HG02759 (cell line): Measurements from ENCODE around the gene SLC9B1.

Experiments used
- ATAC-seq: cut with Tn5 transposase; IDR thresholded peaks from one replicate; pipeline ENCODE4 v1.9.1; 2021; ENCODE audit warnings: mild to moderate bottlenecking, moderate library complexity; ENCODE audit not compliant: unreplicated experiment

Gene SLC9B1

GRCh38 chr4:103019308-103020124, at the start of gene SLC9B1:
Gene SLC9B1, minus strand, starts transcription at chr4:103019705. Its CDS starts 27,994 bp downstream, at chr4:102991711.
- peak; percentile 99 for ATAC-seq

- ATAC-seq = no peak
Observed at GRCh38 chr4:103067841-103068547, 48.5 kb upstream of the SLC9B1 start.

- no peak for ATAC-seq
Observed at GRCh38 chr4:103060453-103061148, 41.1 kb upstream of the SLC9B1 start.

GRCh38 chr4:103054030-103054429, 34.5 kb upstream of the SLC9B1 start:
- no peak for ATAC-seq

- no peak for ATAC-seq
Observed at GRCh38 chr4:103052779-103053178, 33.3 kb upstream of the SLC9B1 start.

- no peak for ATAC-seq
Observed at GRCh38 chr4:103052145-103052544, 32.6 kb upstream of the SLC9B1 start.

GRCh38 chr4:103050736-103051436, 31.4 kb upstream of the SLC9B1 start:
- peak; percentile 50 for ATAC-seq

- peak; percentile 93 for ATAC-seq
Observed at GRCh38 chr4:103046416-103047290, 27.1 kb upstream of the SLC9B1 start.

- no peak for ATAC-seq
Observed at GRCh38 chr4:103044183-103044582, 24.7 kb upstream of the SLC9B1 start.

- no peak for ATAC-seq
Observed at GRCh38 chr4:103036169-103036568, 16.7 kb upstream of the SLC9B1 start.

GRCh38 chr4:103032574-103032973, 13.1 kb upstream of the SLC9B1 start:
- peak; percentile 77 for ATAC-seq

- ATAC-seq = no peak
Observed at GRCh38 chr4:103030791-103031190, 11.3 kb upstream of the SLC9B1 start.

- ATAC-seq = no peak
Observed at GRCh38 chr4:103029300-103029699, 9.8 kb upstream of the SLC9B1 start.

GRCh38 chr4:103026868-103027267, 7.4 kb upstream of the SLC9B1 start:
- no peak for ATAC-seq

- no peak for ATAC-seq
Observed at GRCh38 chr4:103024996-103025395, 5.5 kb upstream of the SLC9B1 start.

GRCh38 chr4:103021120-103021519, 1.6 kb upstream of the SLC9B1 start:
- ATAC-seq = no peak

- no peak for ATAC-seq
Observed at GRCh38 chr4:103018391-103019307, 856 bp downstream of the SLC9B1 start.

- no peak for ATAC-seq
Observed at GRCh38 chr4:103012551-103012950, 7.0 kb downstream of the SLC9B1 start.

GRCh38 chr4:103012060-103012459, 7.4 kb downstream of the SLC9B1 start:
- no peak for ATAC-seq
